Adrenal gland (tissue), 12 donors: ENCODE results near the gene KIRREL3. TPM values are rescaled to one million over a fixed set of nuclear protein-coding genes. Genes with fewer than 3 reads are reported as not detected.

ENCODE experiments used
- DNase-seq, 7 donors: peaks; one replicate each; pipeline ENCODE4 v3.0.0-alpha.2; 2019 to 2020
- H3K27ac ChIP-seq, 5 donors: fragments of 200-600 bp; sonication (generic) in 4 of 5; 1 replicate in 3 of 5; 2 replicates in 2 of 5; pipeline versions ENCODE4 v1.5.1 to v1.8.0; 2016 to 2020; ENCODE audit warnings: mild to moderate bottlenecking in 1 of 5
- H3K27me3 ChIP-seq: fragments of 200-600 bp; 2 replicates; pipeline ENCODE4 v1.8.0; 2021
- H3K36me3 ChIP-seq, 2 donors: fragments of 200-600 bp; replicated peaks in 1 of 2; 1 replicate in 1 of 2; 2 replicates in 1 of 2; pipeline versions ENCODE4 v1.5.1 to v1.8.0; 2018 to 2022
- H3K4me1 ChIP-seq, 2 donors: fragments of 200-600 bp; replicated peaks in 1 of 2; 1 replicate in 1 of 2; 2 replicates in 1 of 2; pipeline versions ENCODE4 v1.5.1 to v1.8.0; 2018 to 2021
- H3K4me3 ChIP-seq, 4 donors: fragments of 200-600 bp; sonication (generic) in 3 of 4; one replicate each; pipeline ENCODE4 v1.5.1; 2016 to 2018
- H3K9me3 ChIP-seq, 3 donors: fragments of 200-600 bp; sonication (generic) in 1 of 3; replicated peaks in 1 of 3; 1 replicate in 2 of 3; 2 replicates in 1 of 3; pipeline versions ENCODE4 v1.5.1 to v1.8.0; 2016 to 2021
- CTCF ChIP-seq, 6 experiments: fragments of 450-650 bp in 4 of 6; fragments of 200-600 bp in 2 of 6; sonication (generic) in 1 of 6; IDR thresholded peaks; 1 replicate in 5 of 6; 2 replicates in 1 of 6; pipeline versions ENCODE4 v1.5.1 to v1.8.0; 2016 to 2021; ENCODE audit warnings: antibody characterized with exemption in 6 of 6, mild to moderate bottlenecking in 2 of 6, moderate library complexity in 1 of 6
- POLR2A ChIP-seq, 2 donors: fragments of 450-650 bp; IDR thresholded peaks; one replicate each; pipeline ENCODE4 v1.6.1; 2017; ENCODE audit warnings: antibody characterized with exemption in 2 of 2, mild to moderate bottlenecking in 2 of 2, moderate library complexity in 1 of 2
- WGBS, 4 donors: extraction: QIAGEN DNeasy Blood & Tissue Kit in 2 of 4; methylation state at CpG; one replicate each; pipeline versions ENCODE4 v1.1.5 to v1.1.7; 2013 to 2017; 5-methylcytosine and 5-hydroxymethylcytosine counted together
- intact Hi-C, 2 donors: fragments of 100-400 bp; cut with DNase I; formaldehyde crosslinking; loops; one replicate each; pipeline versions ENCODE4 v1.14.1 to v1.15.0; 2022 to 2023
- polyA plus RNA-seq, 3 donors: library from polyadenylated mRNA; stranded (reverse); fragments of 200-250 nt in 2 of 3; fragments of 350-450 nt in 1 of 3; fragmentation: Illumina TruSeq in 1 of 3; extraction: RNeasy Lipid Tissue Mini Kit (QIAGEN cat#74804) in 1 of 3; gene quantifications; one replicate each; pipeline ENCODE4 v1.2.3, GENCODE V29; 2013 to 2014
- total RNA-seq, 9 donors: library from RNA; depleted of rRNA in 4 of 9; stranded (reverse); fragments of >200 nt in 4 of 9; fragments of 120-200 nt in 1 of 9; fragmentation: NEBNext Ultra II Directional in 1 of 9; extraction: Animal tissue kit (Norgen Biotek cat#: 25700) in 1 of 9; gene quantifications; one replicate each; pipeline versions ENCODE4 v1.1.0 to v1.2.4, GENCODE V29; 2013 to 2023
- donor health status: healthy with polysubstance abuse.
- donor health status: Bipolar disorder and iron deficiency.
- donor health status: DM: yes; HTN: yes; CAD: no.
- donor health status: DM: no; HTN: no; CAD: no.
- donor health status: DM: no; HTN: no; CAD: no.
- donor health status: DM: yes; HTN: yes; CAD: no.

Gene KIRREL3
- total and polyA plus RNA-seq, 12 donors, result 0.07 to 4.1 (median 0.64) TPM; not detected in 1

- H3K36me3 ChIP-seq, result no peaks in the 10 kb centered on the region
- intact Hi-C loops, result no loop called here
- TF ChIP-seq POLR2A (IDR thresholded peaks at IDR 0.05), result no peak
- no peak for TF ChIP-seq CTCF (IDR thresholded peaks at IDR 0.05)
- 80 to 85% (median 82%) methylated on average over 4 of the region's 4 CpGs for WGBS, 4 donors
- no peak overlapping the region for H3K4me3 ChIP-seq
- H3K9me3 ChIP-seq, result no peaks in the 10 kb centered on the region
- no peaks in the 10 kb centered on the region for H3K27me3 ChIP-seq
- DNase-seq, result no peak
- no peaks in the 10 kb centered on the region for H3K4me1 ChIP-seq
- H3K27ac ChIP-seq, result no peak overlapping the region
Measured at GRCh38 chr11:126537492-126537891, 463.1 kb downstream of the KIRREL3 start.

GRCh38 chr11:126534141-126534805, 466.3 kb downstream of the KIRREL3 start:
- no peak for DNase-seq
- no peaks in the 10 kb centered on the region for H3K27me3 ChIP-seq
- intact Hi-C loops, result no loop called here
- no peaks in the 10 kb centered on the region for H3K9me3 ChIP-seq
- H3K27ac ChIP-seq, result no peak overlapping the region
- TF ChIP-seq POLR2A (IDR thresholded peaks at IDR 0.05), result no peak
- no peak for TF ChIP-seq CTCF (IDR thresholded peaks at IDR 0.05)
- no peaks in the 10 kb centered on the region for H3K4me1 ChIP-seq
- H3K4me3 ChIP-seq, result no peak overlapping the region
- H3K36me3 ChIP-seq, result no peaks in the 10 kb centered on the region
- 79 to 95% (median 87%) methylated on average over 9 to 17 of the region's 17 CpGs for WGBS, 4 donors

GRCh38 chr11:126533560-126533959, 467.0 kb downstream of the KIRREL3 start:
- no peak overlapping the region for H3K4me3 ChIP-seq
- no peaks in the 10 kb centered on the region for H3K4me1 ChIP-seq
- no peaks in the 10 kb centered on the region for H3K27me3 ChIP-seq
- intact Hi-C loops, result no loop called here
- no peaks in the 10 kb centered on the region for H3K9me3 ChIP-seq
- no peak overlapping the region for H3K27ac ChIP-seq
- no peak for DNase-seq
- H3K36me3 ChIP-seq, result no peaks in the 10 kb centered on the region
- no peak for TF ChIP-seq CTCF (IDR thresholded peaks at IDR 0.05)
- no peak for TF ChIP-seq POLR2A (IDR thresholded peaks at IDR 0.05)
- 74 to 94% (median 88%) methylated on average over 6 of the region's 6 CpGs for WGBS, 4 donors

- Histone ChIP-seq H3K4me3 (no peak overlapping the region), H3K4me1 (no peaks in the 10 kb centered on the region), H3K27ac (no peak overlapping the region), H3K9me3 (no peaks in the 10 kb centered on the region), H3K36me3 (no peaks in the 10 kb centered on the region), H3K27me3 (no peaks in the 10 kb centered on the region)
- TF ChIP-seq POLR2A (IDR thresholded peaks at IDR 0.05), result no peak
- no peak for TF ChIP-seq CTCF (IDR thresholded peaks at IDR 0.05)
- no peak for DNase-seq
- 88 to 94% (median 91%) methylated on average over 7 to 8 of the region's 8 CpGs for WGBS, 4 donors
- intact Hi-C loops, result no loop called here
Measured at GRCh38 chr11:126530416-126530815, 470.2 kb downstream of the KIRREL3 start.
